Lower lobe of right lung (tissue), 2 donors: Measurements from ENCODE around the gene ACTC1. TPM values are rescaled to one million over a fixed set of nuclear protein-coding genes. Genes with fewer than 3 reads are reported as not detected.

Experiments used
- ATAC-seq, 2 donors: fragments of 200-7000 bp; cut with Tn5 transposase; one replicate each; pipeline ENCODE4 v1.9.1; 2020 to 2022; ENCODE audit warnings: mild to moderate bottlenecking in 2 of 2, moderate library complexity in 2 of 2
- DNase-seq: peaks from one replicate; pipeline ENCODE4 v3.0.0-alpha.2; 2020
- H3K27ac ChIP-seq: fragments of 200-600 bp; one replicate; pipeline ENCODE4 v1.8.0; 2022
- H3K27me3 ChIP-seq: fragments of 200-600 bp; one replicate; pipeline ENCODE4 v1.8.0; 2022; ENCODE audit warnings: low read depth
- H3K36me3 ChIP-seq: fragments of 200-600 bp; one replicate; pipeline ENCODE4 v1.8.0; 2022; ENCODE audit warnings: mild to moderate bottlenecking
- H3K4me1 ChIP-seq: fragments of 200-600 bp; one replicate; pipeline ENCODE4 v1.8.0; 2022
- H3K4me3 ChIP-seq: fragments of 200-600 bp; one replicate; pipeline ENCODE4 v1.8.0; 2022; ENCODE audit warnings: mild to moderate bottlenecking
- H3K9me3 ChIP-seq: fragments of 200-600 bp; one replicate; pipeline ENCODE4 v1.8.0; 2022
- CTCF ChIP-seq: fragments of 200-600 bp; IDR thresholded peaks from one replicate; pipeline ENCODE4 v1.8.0; 2022; ENCODE audit warnings: antibody characterized with exemption, mild to moderate bottlenecking
- intact Hi-C: fragments of 100-400 bp; cut with DNase I; formaldehyde crosslinking; loops from one replicate; pipeline ENCODE4 v1.11.0; 2022
- total RNA-seq: library from RNA; stranded (reverse); fragmentation: NEBNext Ultra II Directional; extraction: Animal tissue kit (Norgen Biotek cat#: 25700); gene quantifications from one replicate; pipeline ENCODE4 v1.2.1, GENCODE V29; 2021
- donor health status: DM: no; HTN: yes; CAD: no; lungs with severe emphysema.

Gene ACTC1
- total RNA-seq, 1 donor from 2014 or later = 0.62 TPM

- peaks cover 51% of the 10 kb centered on the region for H3K27me3 ChIP-seq
- H3K4me3 ChIP-seq = no peak overlapping the region
- DNase-seq (no peak), ATAC-seq (no peak)
- H3K27ac ChIP-seq = no peak overlapping the region
- no peaks in the 10 kb centered on the region for H3K9me3 ChIP-seq
- H3K36me3 ChIP-seq = no peaks in the 10 kb centered on the region
- H3K4me1 ChIP-seq = peaks cover 7% of the 10 kb centered on the region
- intact Hi-C loops = no loop called here
- no peak for TF ChIP-seq CTCF
Measured at GRCh38 chr15:34755419-34755773, 40.0 kb downstream of the ACTC1 start.

DNA sequence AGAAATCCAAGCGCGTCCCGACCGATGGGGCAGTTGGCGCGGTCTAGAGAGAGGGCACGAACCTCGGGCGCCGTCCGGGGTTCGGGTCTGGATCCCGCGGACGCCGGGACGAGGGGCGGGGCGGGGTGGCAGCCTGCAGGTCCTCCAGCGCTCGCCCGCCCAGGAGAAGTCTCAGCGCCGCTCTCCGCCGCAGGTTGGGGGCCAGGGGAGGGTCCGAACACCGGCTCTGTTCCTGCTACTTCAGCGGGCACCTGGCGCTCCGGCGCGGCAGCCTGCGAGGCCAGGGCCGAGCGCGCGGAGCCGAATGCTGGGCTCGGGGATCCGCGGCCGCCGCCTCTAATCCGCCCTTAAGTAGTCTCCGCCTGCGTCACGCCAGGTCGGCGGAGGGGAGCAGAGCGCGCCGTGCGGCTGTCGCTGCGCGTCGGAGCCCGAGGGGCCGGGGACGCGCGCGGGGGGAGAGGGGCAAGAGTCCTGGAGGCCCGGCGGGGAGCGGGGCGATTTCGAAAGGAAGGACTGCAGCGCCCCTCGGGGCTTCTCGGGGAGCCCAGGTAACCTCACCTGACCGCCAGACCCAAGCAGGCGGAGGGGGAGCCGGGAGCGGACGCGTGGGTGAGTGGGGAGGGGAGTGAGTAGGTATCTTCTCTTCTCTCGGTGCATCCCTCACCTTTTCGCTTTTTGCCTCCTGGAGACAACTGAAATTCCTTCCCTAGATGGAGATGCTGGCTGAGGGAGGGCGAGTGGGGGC is 40.5 kb downstream of the ACTC1 start, which contains the start of gene GJD2:
TSS of gene GJD2 (minus strand) at position 325 of the 745 bp plus-strand sequence. CDS start 510 bp downstream, outside the sequence.
- no peak within 1 kb of the TSS for H3K27ac ChIP-seq
- no peak for DNase-seq
- peaks cover 7% of the 10 kb centered on the region for H3K4me1 ChIP-seq
- ATAC-seq = peak; percentile 18 to 41
- H3K9me3 ChIP-seq = no peaks in the 10 kb centered on the region
- H3K4me3 ChIP-seq = peak within 1 kb of the TSS; percentile 14
- no peaks in the 10 kb centered on the region for H3K36me3 ChIP-seq
- TF ChIP-seq CTCF = no peak
- H3K27me3 ChIP-seq = peaks cover 57% of the 10 kb centered on the region
- intact Hi-C loops = no loop called here

DNA sequence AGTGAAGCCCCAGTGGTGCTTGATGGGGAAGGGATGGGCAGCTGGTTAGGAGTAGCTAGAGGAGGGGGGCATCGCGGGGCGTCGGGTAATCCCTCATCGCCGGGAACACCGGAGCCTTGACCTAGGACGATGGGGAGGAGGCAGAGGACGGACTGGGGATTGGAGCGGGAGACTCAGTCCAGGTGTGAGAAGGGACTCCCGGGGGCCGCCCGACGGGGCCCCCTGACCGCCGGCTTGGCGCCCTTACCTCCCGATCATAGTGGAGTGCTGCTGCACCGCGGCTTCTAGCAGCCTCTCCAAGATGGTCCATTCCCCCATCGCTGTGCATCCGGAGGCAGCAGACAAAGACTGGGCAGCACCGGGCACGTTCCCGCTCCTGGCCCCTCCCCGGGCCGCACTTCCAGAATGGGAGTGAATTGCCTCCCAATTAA is 41.2 kb downstream of the ACTC1 start:
- H3K27ac ChIP-seq = no peak overlapping the region
- no peak for ATAC-seq
- TF ChIP-seq CTCF = no peak
- intact Hi-C loops = no loop called here
- peaks cover 7% of the 10 kb centered on the region for H3K4me1 ChIP-seq
- H3K36me3 ChIP-seq = no peaks in the 10 kb centered on the region
- no peak for DNase-seq
- peaks cover 61% of the 10 kb centered on the region for H3K27me3 ChIP-seq
- no peak overlapping the region for H3K4me3 ChIP-seq
- H3K9me3 ChIP-seq = no peaks in the 10 kb centered on the region

GRCh38 chr15:34753236-34753894 is 42.0 kb downstream of the ACTC1 start:
- Histone ChIP-seq H3K27me3 (peaks cover 61% of the 10 kb centered on the region), H3K4me1 (peaks cover 7% of the 10 kb centered on the region), H3K36me3 (no peaks in the 10 kb centered on the region), H3K4me3 (no peak overlapping the region), H3K27ac (no peak overlapping the region), H3K9me3 (no peaks in the 10 kb centered on the region)
- intact Hi-C loops = no loop called here
- DNase-seq = no peak
- no peak for TF ChIP-seq CTCF
- no peak for ATAC-seq

GRCh38 chr15:34749691-34750090 is 45.7 kb downstream of the ACTC1 start:
- Histone ChIP-seq H3K27ac (no peak overlapping the region), H3K36me3 (no peaks in the 10 kb centered on the region), H3K4me3 (no peak overlapping the region), H3K4me1 (peaks cover 4% of the 10 kb centered on the region), H3K27me3 (peaks cover 41% of the 10 kb centered on the region), H3K9me3 (no peaks in the 10 kb centered on the region)
- no peak for ATAC-seq
- DNase-seq = no peak
- intact Hi-C loops = no loop called here
- no peak for TF ChIP-seq CTCF

Other genes starting within 250 kb of the ACTC1 start
- 55.5 TPM for gene GOLGA8B, start 211.9 kb downstream of the ACTC1 start, total RNA-seq
- gene GJD2, start 40.6 kb downstream of the ACTC1 start, total RNA-seq = not detected
- 32.4 TPM for gene AQR, start 174.2 kb upstream of the ACTC1 start, total RNA-seq
- gene ZNF770, start 192.7 kb upstream of the ACTC1 start, total RNA-seq = 29.7 TPM